Spleen (tissue), 7 donors: ENCODE data around the gene ADAM19.

ENCODE experiments used
- CTCF ChIP-seq, 11 experiments: fragments of 200-600 bp in 7 of 11; fragments of 450-650 bp in 4 of 11; sonication (generic) in 4 of 11; IDR thresholded peaks in 8 of 11; conservative IDR thresholded peaks in 3 of 11; 1 replicate in 7 of 11; 2 replicates in 4 of 11; pipeline versions ENCODE4 v1.4.0 to v1.8.0; 2016 to 2021; ENCODE audit warnings: antibody characterized with exemption in 11 of 11, inconsistent platforms in 4 of 11, mild to moderate bottlenecking in 1 of 11
- POLR2A ChIP-seq, 3 donors: fragments of 450-650 bp; IDR thresholded peaks; one replicate each; pipeline ENCODE4 v1.5.1; 2017; ENCODE audit warnings: antibody characterized with exemption in 3 of 3, mild to moderate bottlenecking in 1 of 3
- POLR2AphosphoS5 ChIP-seq, 3 donors: sonication (generic); formaldehyde crosslinking; IDR thresholded peaks; one replicate each; pipeline ENCODE4 v1.5.1; 2017; ENCODE audit warnings: antibody characterized with exemption in 3 of 3
- donor health status: DM: no; HTN: no; CAD: no; lungs with moderate emphysema.
- donor health status: DM: no; HTN: no; CAD: no.
- donor health status: DM: no; HTN: no; CAD: no.

GRCh38 chr5:157524887-157525286 is 50.7 kb downstream of the ADAM19 start:
- TF ChIP-seq CTCF (IDR thresholded peaks at IDR 0.05 in 8 of 11, conservative IDR thresholded peaks at IDR 0.05 in 3 of 11) = no peak
- TF ChIP-seq POLR2A (IDR thresholded peaks at IDR 0.05) = no peak
- TF ChIP-seq POLR2AphosphoS5 (IDR thresholded peaks at IDR 0.05) = no peak
